Left lobe of liver (tissue), 2 donors: ENCODE measurements around the gene SPATA18. TPM values are rescaled to one million over a fixed set of nuclear protein-coding genes. Genes with fewer than 3 reads are reported as not detected.
A peak's percentile ranks its signal among the peaks of the same experiment; 100 is the strongest.
"Not testable (repeated sequence)": the region's sequence is repeated elsewhere in the genome, so short reads cannot be mapped to it uniquely, and the experiment has no call there.

Source experiments
- ATAC-seq: fragments of 200-7000 bp; cut with Tn5 transposase; one replicate; pipeline ENCODE4 v1.9.1; 2020; ENCODE audit warnings: mild to moderate bottlenecking, moderate library complexity
- DNase-seq: peaks from one replicate; pipeline ENCODE4 v3.0.0-alpha.2; 2020; ENCODE audit warnings: low spot score
- total RNA-seq: library from RNA; stranded (reverse); gene quantifications from one replicate; pipeline ENCODE4 v1.2.1, GENCODE V29; 2021
- donor health status: DM: no; HTN: no; CAD: no; lungs with moderate emphysema.
- donor health status: DM: no; HTN: yes; CAD: no.

Gene SPATA18
- total RNA-seq, 1 donor from 2014 or later: 2.5 TPM

GRCh38 chr4:52051615-52052474 lies 741 bp downstream of the SPATA18 start:
- DNase-seq (peak; percentile 76), ATAC-seq (peak; percentile 89)

GRCh38 chr4:52052475-52052780 lies 1.3 kb downstream of the SPATA18 start:
- ATAC-seq: peak; percentile 54
- DNase-seq: peak; percentile 49

- no peak for ATAC-seq
- DNase-seq: no peak
Measured at GRCh38 chr4:52054254-52054653, 3.1 kb downstream of the SPATA18 start.

- no peak for ATAC-seq
- DNase-seq: no peak
Measured at GRCh38 chr4:52057196-52057595, 6.1 kb downstream of the SPATA18 start.

- DNase-seq: peak; percentile 63
- peak; percentile 90 for ATAC-seq
Measured at GRCh38 chr4:52058275-52058674, 7.2 kb downstream of the SPATA18 start.

- ATAC-seq: peak; percentile 50
- no peak for DNase-seq
Measured at GRCh38 chr4:52059372-52059771, 8.3 kb downstream of the SPATA18 start.

GRCh38 chr4:52069571-52069970 lies 18.5 kb downstream of the SPATA18 start:
- no peak for ATAC-seq
- DNase-seq: no peak

GRCh38 chr4:52071791-52072546 lies 20.9 kb downstream of the SPATA18 start:
- DNase-seq: no peak
- peak; percentile 51 for ATAC-seq

GRCh38 chr4:52076731-52077130 lies 25.6 kb downstream of the SPATA18 start:
- ATAC-seq (peak; percentile 32), DNase-seq (no peak)

GRCh38 chr4:52079659-52080058 lies 28.6 kb downstream of the SPATA18 start:
- DNase-seq (no peak), ATAC-seq (no peak)

- DNase-seq (no peak), ATAC-seq (no peak)
Measured at GRCh38 chr4:52081216-52081615, 30.1 kb downstream of the SPATA18 start.

- DNase-seq: not testable (repeated sequence)
Measured at GRCh38 chr4:52086425-52086824, 35.3 kb downstream of the SPATA18 start.

GRCh38 chr4:52091801-52092200 lies 40.7 kb downstream of the SPATA18 start:
- ATAC-seq (no peak), DNase-seq (no peak)

More at GRCh38 chr4:52086425-52086824, 35.3 kb downstream of the SPATA18 start:
- ATAC-seq: not testable (repeated sequence)

- no peak for DNase-seq
- no peak for ATAC-seq
Measured at GRCh38 chr4:52093466-52093865, 42.4 kb downstream of the SPATA18 start.

- ATAC-seq: no peak
Measured at GRCh38 chr4:52094376-52095145, 43.5 kb downstream of the SPATA18 start.

GRCh38 chr4:52095374-52095773 lies 44.3 kb downstream of the SPATA18 start:
- DNase-seq: no peak
- ATAC-seq: no peak

More at GRCh38 chr4:52094376-52095145, 43.5 kb downstream of the SPATA18 start:
- DNase-seq: no peak

GRCh38 chr4:52096048-52096447 lies 44.9 kb downstream of the SPATA18 start:
- DNase-seq (no peak), ATAC-seq (no peak)

- no peak for DNase-seq
- no peak for ATAC-seq
Measured at GRCh38 chr4:52098618-52099017, 47.5 kb downstream of the SPATA18 start.

GRCh38 chr4:52099860-52100461 lies 48.9 kb downstream of the SPATA18 start:
- DNase-seq (no peak), ATAC-seq (no peak)

GRCh38 chr4:52102587-52102986 lies 51.5 kb downstream of the SPATA18 start:
- DNase-seq: no peak
- no peak for ATAC-seq

- DNase-seq (no peak), ATAC-seq (no peak)
Measured at GRCh38 chr4:52103319-52103718, 52.2 kb downstream of the SPATA18 start.
